B cell (primary cell): Measurements from ENCODE around the gene THBS3.

ENCODE experiments used
- EZH2 ChIP-seq: IDR thresholded peaks from 2 replicates; pipeline ENCODE4 v1.6.1; 2012; ENCODE audit warnings: borderline replicate concordance, low read depth, mild to moderate bottlenecking, moderate library complexity, low read length; ENCODE audit not compliant: insufficient read depth, poor library complexity, severe bottlenecking
- TF ChIP-seq, protein P1 (sequence below): fragments of 200-600 bp; IDR thresholded peaks from one replicate; pipeline ENCODE4 v1.8.0; 2022; ENCODE audit warnings: antibody characterized with exemption, mild to moderate bottlenecking

- TF ChIP-seq, protein P1, sequence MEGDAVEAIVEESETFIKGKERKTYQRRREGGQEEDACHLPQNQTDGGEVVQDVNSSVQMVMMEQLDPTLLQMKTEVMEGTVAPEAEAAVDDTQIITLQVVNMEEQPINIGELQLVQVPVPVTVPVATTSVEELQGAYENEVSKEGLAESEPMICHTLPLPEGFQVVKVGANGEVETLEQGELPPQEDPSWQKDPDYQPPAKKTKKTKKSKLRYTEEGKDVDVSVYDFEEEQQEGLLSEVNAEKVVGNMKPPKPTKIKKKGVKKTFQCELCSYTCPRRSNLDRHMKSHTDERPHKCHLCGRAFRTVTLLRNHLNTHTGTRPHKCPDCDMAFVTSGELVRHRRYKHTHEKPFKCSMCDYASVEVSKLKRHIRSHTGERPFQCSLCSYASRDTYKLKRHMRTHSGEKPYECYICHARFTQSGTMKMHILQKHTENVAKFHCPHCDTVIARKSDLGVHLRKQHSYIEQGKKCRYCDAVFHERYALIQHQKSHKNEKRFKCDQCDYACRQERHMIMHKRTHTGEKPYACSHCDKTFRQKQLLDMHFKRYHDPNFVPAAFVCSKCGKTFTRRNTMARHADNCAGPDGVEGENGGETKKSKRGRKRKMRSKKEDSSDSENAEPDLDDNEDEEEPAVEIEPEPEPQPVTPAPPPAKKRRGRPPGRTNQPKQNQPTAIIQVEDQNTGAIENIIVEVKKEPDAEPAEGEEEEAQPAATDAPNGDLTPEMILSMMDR, result no peak
- TF ChIP-seq EZH2, result no peak
Observed at GRCh38 chr1:155202198-155202597, 5.5 kb downstream of the THBS3 start.
